Testis (tissue), 3 donors: ENCODE measurements around the gene FCHSD2. TPM values are rescaled to one million over a fixed set of nuclear protein-coding genes. Genes with fewer than 3 reads are reported as not detected.

Source experiments
- DNase-seq: peaks from one replicate; pipeline ENCODE4 v3.0.0-alpha.2; 2019
- H3K27ac ChIP-seq, 2 donors: fragments of 200-600 bp; sonication (generic); one replicate each; pipeline ENCODE4 v1.5.1; 2019
- H3K27me3 ChIP-seq: fragments of 200-600 bp; sonication (generic); one replicate; pipeline ENCODE4 v1.5.1; 2019
- H3K36me3 ChIP-seq: fragments of 200-600 bp; sonication (generic); one replicate; pipeline ENCODE4 v1.5.1; 2017; ENCODE audit warnings: low read depth; ENCODE audit errors: missing control alignments
- H3K4me1 ChIP-seq: fragments of 200-600 bp; sonication (generic); one replicate; pipeline ENCODE4 v1.5.1; 2019
- H3K4me3 ChIP-seq, 2 donors: fragments of 200-600 bp; sonication (generic); one replicate each; pipeline ENCODE4 v1.5.1; 2017 to 2019
- H3K9me3 ChIP-seq: fragments of 200-600 bp; sonication (generic); one replicate; pipeline ENCODE4 v1.5.1; 2017
- POLR2A ChIP-seq: fragments of 450-650 bp; IDR thresholded peaks from one replicate; pipeline ENCODE4 v1.6.1; 2017; ENCODE audit warnings: antibody characterized with exemption, mild to moderate bottlenecking, moderate library complexity
- WGBS, 2 donors: methylation state at CpG; one replicate each; pipeline ENCODE4 v1.1.5; 2018; 5-methylcytosine and 5-hydroxymethylcytosine counted together
- intact Hi-C: fragments of 100-400 bp; cut with DNase I; formaldehyde crosslinking; loops from one replicate; pipeline ENCODE4 v1.15.1; 2023; ENCODE audit warnings: low total_unique reads
- polyA plus RNA-seq: library from polyadenylated mRNA; stranded (reverse); fragments of 350-450 nt; fragmentation: Illumina TruSeq; extraction: RNeasy Lipid Tissue Mini Kit (QIAGEN cat#74804); gene quantifications from one replicate; pipeline ENCODE4 v1.2.3, GENCODE V29; 2014; ENCODE audit warnings: low read depth, low replicate concordance; ENCODE audit not compliant: insufficient read depth
- total RNA-seq, 2 donors: library from RNA; depleted of rRNA; stranded (reverse); fragments of >200 nt; gene quantifications; one replicate each; pipeline ENCODE4 v1.2.3, GENCODE V29; 2016
- TF ChIP-seq, protein P1 (sequence below), 3 experiments: fragments of 450-650 bp in 2 of 3; fragments of 200-600 bp in 1 of 3; sonication (generic) in 1 of 3; IDR thresholded peaks; one replicate each; pipeline ENCODE4 v1.5.1; 2016 to 2019; ENCODE audit warnings: antibody characterized with exemption in 3 of 3, mild to moderate bottlenecking in 2 of 3, moderate library complexity in 1 of 3

FCHSD2 gene
- total and polyA plus RNA-seq, 3 donors from 2014 or later: 44.0 to 69.6 (median 65.9) TPM

DNA sequence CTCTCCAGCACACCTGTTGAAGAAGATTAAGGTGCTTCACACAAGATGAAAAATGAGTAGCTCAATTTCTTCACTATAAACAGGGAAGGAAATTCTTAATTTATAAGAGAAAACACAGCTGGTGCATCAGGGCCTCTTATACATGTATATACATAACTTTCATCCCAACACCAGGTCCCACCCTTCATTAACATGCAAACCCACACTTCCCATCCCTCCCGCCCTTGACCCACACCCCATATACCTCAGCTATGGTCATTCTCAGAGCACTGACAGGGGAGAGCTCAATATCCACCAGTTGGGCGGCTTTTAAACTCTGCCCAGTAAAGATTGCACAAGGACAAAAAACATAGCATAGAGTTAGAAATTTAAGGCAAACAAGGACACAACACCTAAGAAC, 242.1 kb downstream of the FCHSD2 start:
- no peak overlapping the region for H3K4me3 ChIP-seq
- no peak for DNase-seq
- H3K27me3 ChIP-seq: no peaks in the 10 kb centered on the region
- WGBS, 2 donors: 94 to 100% methylated on average over 2 of the region's 2 CpGs
- no peaks in the 10 kb centered on the region for H3K9me3 ChIP-seq
- no peak for TF ChIP-seq POLR2A
- TF ChIP-seq, protein P1, sequence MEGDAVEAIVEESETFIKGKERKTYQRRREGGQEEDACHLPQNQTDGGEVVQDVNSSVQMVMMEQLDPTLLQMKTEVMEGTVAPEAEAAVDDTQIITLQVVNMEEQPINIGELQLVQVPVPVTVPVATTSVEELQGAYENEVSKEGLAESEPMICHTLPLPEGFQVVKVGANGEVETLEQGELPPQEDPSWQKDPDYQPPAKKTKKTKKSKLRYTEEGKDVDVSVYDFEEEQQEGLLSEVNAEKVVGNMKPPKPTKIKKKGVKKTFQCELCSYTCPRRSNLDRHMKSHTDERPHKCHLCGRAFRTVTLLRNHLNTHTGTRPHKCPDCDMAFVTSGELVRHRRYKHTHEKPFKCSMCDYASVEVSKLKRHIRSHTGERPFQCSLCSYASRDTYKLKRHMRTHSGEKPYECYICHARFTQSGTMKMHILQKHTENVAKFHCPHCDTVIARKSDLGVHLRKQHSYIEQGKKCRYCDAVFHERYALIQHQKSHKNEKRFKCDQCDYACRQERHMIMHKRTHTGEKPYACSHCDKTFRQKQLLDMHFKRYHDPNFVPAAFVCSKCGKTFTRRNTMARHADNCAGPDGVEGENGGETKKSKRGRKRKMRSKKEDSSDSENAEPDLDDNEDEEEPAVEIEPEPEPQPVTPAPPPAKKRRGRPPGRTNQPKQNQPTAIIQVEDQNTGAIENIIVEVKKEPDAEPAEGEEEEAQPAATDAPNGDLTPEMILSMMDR (IDR thresholded peaks at IDR 0.05): no peak
- H3K27ac ChIP-seq: no peak overlapping the region
- no peaks in the 10 kb centered on the region for H3K4me1 ChIP-seq
- H3K36me3 ChIP-seq: no peaks in the 10 kb centered on the region
- intact Hi-C loops: no loop called here

DNA sequence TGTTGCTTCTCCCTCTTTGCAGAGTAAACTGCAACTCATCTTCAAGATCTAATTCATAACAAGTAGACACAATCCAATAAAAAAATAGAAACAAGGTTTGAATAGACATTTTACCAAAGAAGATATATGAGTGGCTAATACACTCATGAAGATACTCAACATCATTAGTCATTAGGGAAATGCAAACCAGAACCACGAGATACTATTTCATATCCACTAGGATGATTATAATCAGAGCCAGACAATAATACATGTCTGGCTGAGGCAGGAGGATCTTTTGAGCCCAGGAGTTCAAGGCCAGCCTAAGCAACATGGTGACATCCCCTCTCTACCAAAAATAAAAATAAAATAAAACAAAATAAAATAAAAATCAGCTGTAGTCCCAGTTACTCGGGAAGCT, 242.9 kb downstream of the FCHSD2 start:
- no peak for DNase-seq
- intact Hi-C loops: no loop called here
- no peak overlapping the region for H3K4me3 ChIP-seq
- H3K27me3 ChIP-seq: no peaks in the 10 kb centered on the region
- H3K36me3 ChIP-seq: no peaks in the 10 kb centered on the region
- H3K4me1 ChIP-seq: no peaks in the 10 kb centered on the region
- 48 to 57% methylated on average over 2 of the region's 2 CpGs for WGBS, 2 donors
- H3K27ac ChIP-seq: no peak overlapping the region
- no peak for TF ChIP-seq POLR2A
- TF ChIP-seq, protein P1 (IDR thresholded peaks at IDR 0.05): no peak
- no peaks in the 10 kb centered on the region for H3K9me3 ChIP-seq

DNA sequence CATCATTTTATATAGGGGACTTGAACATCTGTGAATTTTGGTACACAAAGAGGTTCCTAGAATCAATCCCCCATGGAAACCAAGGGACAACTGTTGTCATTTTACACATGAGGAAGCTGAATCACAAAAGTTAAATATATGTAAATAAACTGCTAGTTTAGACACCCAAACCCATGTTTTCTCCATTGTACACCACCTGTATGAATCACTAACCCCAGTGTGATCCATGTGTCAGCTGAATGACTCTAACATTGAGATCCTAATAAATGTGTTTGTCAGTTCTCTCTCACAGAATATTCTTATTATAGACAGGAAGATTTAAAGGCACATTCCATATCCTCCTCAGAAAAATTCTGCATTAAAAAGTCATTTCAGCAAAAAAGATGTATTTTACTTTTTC, 244.6 kb downstream of the FCHSD2 start:
- H3K27ac ChIP-seq: no peak overlapping the region
- H3K4me3 ChIP-seq: no peak overlapping the region
- no peaks in the 10 kb centered on the region for H3K27me3 ChIP-seq
- H3K36me3 ChIP-seq: no peaks in the 10 kb centered on the region
- no peak for DNase-seq
- intact Hi-C loops: no loop called here
- no peak for TF ChIP-seq POLR2A
- TF ChIP-seq, protein P1 (IDR thresholded peaks at IDR 0.05): no peak
- H3K4me1 ChIP-seq: no peaks in the 10 kb centered on the region
- H3K9me3 ChIP-seq: no peaks in the 10 kb centered on the region

DNA sequence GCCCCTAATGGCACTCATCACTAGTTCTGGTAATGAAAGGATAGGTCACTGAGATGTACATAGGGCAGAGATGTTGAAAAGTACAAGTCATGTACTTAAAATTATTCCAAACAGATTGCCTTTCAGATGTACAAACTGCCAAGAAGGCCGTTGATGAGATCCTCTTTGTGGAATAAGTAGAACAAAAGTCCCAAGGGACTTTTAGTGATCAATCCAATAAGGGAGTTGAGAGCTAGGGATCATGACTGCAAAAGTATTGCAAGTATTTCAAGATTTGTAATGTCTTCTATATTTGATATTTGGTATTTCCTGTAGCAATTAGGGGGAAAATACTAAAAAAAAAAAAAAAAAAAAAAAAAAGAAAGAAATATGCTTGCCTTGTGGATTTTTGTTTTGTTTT, 245.7 kb downstream of the FCHSD2 start:
- Histone ChIP-seq H3K4me3 (no peak overlapping the region), H3K27ac (no peak overlapping the region), H3K4me1 (no peaks in the 10 kb centered on the region), H3K9me3 (no peaks in the 10 kb centered on the region), H3K27me3 (no peaks in the 10 kb centered on the region), H3K36me3 (no peaks in the 10 kb centered on the region)
- WGBS, 2 donors: 59 to 80% methylated on average over 1 of the region's 1 CpG
- TF ChIP-seq POLR2A: no peak
- TF ChIP-seq, protein P1 (IDR thresholded peaks at IDR 0.05): no peak
- no peak for DNase-seq
- intact Hi-C loops: no loop called here

DNA sequence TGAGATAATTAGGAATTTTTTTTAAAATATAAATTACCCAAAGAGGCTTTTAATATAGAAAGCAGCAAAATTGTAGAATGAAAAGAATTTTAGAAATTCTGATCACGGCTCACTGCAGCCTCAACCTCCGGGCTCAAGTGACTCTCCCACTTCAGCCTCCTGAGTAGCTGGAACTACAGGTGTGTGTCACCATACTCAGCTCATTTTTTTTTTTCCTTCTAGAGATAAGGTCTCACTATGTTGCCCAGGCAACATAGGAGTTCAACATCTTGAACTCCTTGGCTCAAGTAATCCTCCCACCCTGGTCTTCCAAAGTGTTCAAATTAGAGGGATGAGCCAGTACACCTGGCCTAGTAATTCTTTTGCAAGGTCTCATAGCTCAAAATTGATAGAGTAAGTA, 251.2 kb downstream of the FCHSD2 start:
- WGBS, 2 donors: 93 to 100% methylated on average over 2 of the region's 2 CpGs
- intact Hi-C loops: no loop called here
- Histone ChIP-seq H3K4me3 (no peak overlapping the region), H3K27ac (no peak overlapping the region), H3K36me3 (no peaks in the 10 kb centered on the region), H3K9me3 (no peaks in the 10 kb centered on the region), H3K27me3 (no peaks in the 10 kb centered on the region), H3K4me1 (no peaks in the 10 kb centered on the region)
- DNase-seq: no peak
- TF ChIP-seq POLR2A: no peak
- TF ChIP-seq, protein P1 (IDR thresholded peaks at IDR 0.05): no peak
